ENCODE data around the gene ANKRD52. TPM values are rescaled to one million over a fixed set of nuclear protein-coding genes. Genes with fewer than 3 reads are reported as not detected.

Gene ANKRD52
- polyA plus RNA-seq, 1 experiment: 26.8 TPM

DNA sequence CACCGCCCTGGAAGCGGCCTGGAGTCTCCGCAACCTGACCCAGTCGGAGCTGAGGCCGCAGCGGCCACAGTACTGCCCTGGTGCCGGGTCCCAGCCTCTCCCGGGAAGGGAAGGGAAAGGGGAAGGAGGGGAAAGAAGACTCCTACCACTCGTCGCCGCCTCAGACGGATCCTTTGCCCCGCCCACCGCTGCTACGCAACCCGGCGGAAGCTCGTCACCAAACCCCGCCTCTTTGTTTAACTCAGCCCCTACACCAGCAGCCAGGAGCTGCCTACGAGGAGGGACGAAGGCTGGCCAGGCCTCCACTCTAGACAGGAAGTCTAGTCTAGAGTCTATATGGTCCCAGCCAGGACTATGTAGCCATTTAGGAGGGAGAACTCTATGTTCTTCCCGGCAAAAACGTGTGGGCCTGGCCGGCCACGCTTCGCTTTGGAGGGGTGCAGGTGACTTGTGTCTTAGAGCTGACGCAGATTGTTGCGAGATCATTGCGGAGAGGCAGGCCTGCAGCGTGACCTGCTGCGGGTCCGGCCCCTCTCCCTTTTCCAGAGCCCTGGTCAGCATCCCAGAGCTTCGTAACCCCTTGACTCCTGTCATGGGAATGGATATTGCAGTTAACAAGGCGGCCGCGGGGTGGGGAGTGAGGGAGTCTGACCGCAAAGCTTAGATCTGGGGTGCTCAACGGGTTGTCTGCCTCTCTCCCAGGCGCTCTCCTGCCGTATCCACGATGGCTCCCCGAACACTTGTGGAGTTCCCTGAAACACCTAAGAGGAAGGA lies 36.2 kb downstream of the ANKRD52 start, which contains the start of gene RNF41:
Gene RNF41 (minus strand): TSS at position 166 of the 774 bp plus-strand sequence. CDS start 7,875 bp downstream, outside the sequence.
- CTCF ChIA-PET: interaction anchor here (0.6 to 4.2 kb wide), 20 partner anchors 10 to 270 kb away, joined by 3 to 132 read pairs (median 4); partner anchors contain the start of genes ANKRD52, COQ10A, MYL6B and SMARCC2
- POLR2A ChIA-PET: interaction anchor here (0.8 to 2.2 kb wide), 8 partner anchors 22 to 248 kb away, joined by 3 to 25 read pairs (median 5); partner anchors contain the start of genes CNPY2, ESYT1, RAB5B and SMARCC2

DNA sequence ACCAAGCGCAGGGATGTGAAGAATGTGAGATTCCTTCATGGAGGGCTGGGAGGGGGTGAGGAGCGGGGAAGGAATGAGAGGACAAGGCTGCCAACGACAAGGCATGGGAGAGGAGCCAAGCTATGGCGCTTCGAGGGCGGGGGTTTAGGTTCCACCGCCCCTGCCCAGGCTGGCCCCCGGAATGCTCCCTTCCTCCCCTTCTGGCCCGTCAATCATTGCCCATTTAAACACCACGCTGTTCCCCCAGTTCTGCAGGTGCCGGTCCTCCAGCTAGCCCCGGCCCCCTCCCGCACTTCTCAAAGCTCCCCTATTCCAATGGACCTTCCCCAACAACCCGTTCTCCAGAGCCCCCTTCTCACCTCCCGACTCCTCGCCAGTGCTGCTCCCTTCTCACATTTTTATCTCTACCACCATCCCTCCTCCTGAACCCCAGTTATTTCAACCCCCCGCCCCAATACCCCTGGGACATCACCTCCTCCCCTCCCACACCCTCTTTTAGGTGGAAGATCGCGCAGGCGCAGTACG lies 36.9 kb downstream of the ANKRD52 start:
- Histone ChIP-seq H3K4me3 (ENCODE audit: low read depth, low read length) (peak overlapping the region; percentile 91), H3K36me3 (ENCODE audit: control insufficient read depth, insufficient read depth, low read length) (peaks cover 5% of the 10 kb centered on the region), H3K27me3 (ENCODE audit: control insufficient read depth, insufficient read depth, low read length) (no peaks in the 10 kb centered on the region)
- POLR2A ChIA-PET: interaction anchor here (0.6 to 2.2 kb wide), 11 partner anchors 21 to 247 kb away, joined by 3 to 25 read pairs (median 3); partner anchors contain the start of genes ANKRD52, CNPY2, ESYT1 and RAB5B
- DNase-seq (ENCODE audit: low read depth): no peak
- CTCF ChIA-PET: interaction anchor here (0.7 to 4.2 kb wide), 18 partner anchors 9 to 271 kb away, joined by 3 to 132 read pairs (median 5); partner anchors contain the start of genes ANKRD52, COQ10A, MYL6B and SMARCC2
- TF ChIP-seq, protein P1, sequence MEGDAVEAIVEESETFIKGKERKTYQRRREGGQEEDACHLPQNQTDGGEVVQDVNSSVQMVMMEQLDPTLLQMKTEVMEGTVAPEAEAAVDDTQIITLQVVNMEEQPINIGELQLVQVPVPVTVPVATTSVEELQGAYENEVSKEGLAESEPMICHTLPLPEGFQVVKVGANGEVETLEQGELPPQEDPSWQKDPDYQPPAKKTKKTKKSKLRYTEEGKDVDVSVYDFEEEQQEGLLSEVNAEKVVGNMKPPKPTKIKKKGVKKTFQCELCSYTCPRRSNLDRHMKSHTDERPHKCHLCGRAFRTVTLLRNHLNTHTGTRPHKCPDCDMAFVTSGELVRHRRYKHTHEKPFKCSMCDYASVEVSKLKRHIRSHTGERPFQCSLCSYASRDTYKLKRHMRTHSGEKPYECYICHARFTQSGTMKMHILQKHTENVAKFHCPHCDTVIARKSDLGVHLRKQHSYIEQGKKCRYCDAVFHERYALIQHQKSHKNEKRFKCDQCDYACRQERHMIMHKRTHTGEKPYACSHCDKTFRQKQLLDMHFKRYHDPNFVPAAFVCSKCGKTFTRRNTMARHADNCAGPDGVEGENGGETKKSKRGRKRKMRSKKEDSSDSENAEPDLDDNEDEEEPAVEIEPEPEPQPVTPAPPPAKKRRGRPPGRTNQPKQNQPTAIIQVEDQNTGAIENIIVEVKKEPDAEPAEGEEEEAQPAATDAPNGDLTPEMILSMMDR (IDR thresholded peaks at IDR 0.05; ENCODE audit: insufficient read depth, low read depth, low read length): no peak

More for the DNA sequence above, 36.2 kb downstream of the ANKRD52 start, which contains the start of gene RNF41:
- no peaks in the 10 kb centered on the region for H3K27me3 ChIP-seq (ENCODE audit: control insufficient read depth, insufficient read depth, low read length)
- peaks cover 5% of the 10 kb centered on the region for H3K36me3 ChIP-seq (ENCODE audit: control insufficient read depth, insufficient read depth, low read length)
- TF ChIP-seq, protein P1 (IDR thresholded peaks at IDR 0.05; ENCODE audit: insufficient read depth, low read depth, low read length): no peak
- peak; percentile 91 for DNase-seq (ENCODE audit: low read depth)
- H3K4me3 ChIP-seq (ENCODE audit: low read depth, low read length): peak within 1 kb of the TSS; percentile 91

DNA sequence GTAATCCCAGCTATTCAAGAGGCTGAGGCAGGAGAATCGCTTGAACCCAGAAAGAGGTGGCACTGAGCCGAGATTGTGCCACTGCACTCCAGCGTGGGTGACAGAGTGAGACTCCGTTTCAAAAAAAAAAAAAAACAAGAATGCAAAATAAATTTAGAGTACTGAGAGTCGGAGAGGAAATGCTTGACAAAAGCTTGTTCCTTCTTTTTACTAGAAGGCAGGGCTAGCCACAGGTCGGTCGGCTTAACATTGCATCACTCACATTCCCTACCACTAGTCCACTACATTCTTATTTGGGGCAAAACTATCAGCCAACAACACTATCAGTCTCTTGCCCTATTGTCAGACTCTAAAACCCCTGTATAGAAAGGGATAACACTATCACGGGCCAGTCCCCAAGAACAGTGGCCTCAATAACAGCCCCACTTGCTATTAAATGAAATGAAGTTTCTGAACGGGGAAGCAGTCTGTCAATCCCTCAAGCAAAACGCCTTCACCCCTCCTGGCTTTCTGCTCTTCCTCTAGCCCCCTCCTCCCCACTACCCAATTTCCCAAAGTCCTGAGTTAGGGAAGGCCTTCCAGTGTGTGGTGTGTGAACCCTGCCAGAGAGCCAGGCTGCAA lies 37.5 kb downstream of the ANKRD52 start:
- no peak for DNase-seq (ENCODE audit: low read depth)
- TF ChIP-seq, protein P1 (IDR thresholded peaks at IDR 0.05; ENCODE audit: insufficient read depth, low read depth, low read length): no peak
- ChIA-PET POLR2A (interaction anchor here (0.6 to 1.6 kb wide), 6 partner anchors 21 to 139 kb away, joined by 3 to 25 read pairs (median 3); partner anchors contain the start of genes ANKRD52, ESYT1, SMARCC2 and STAT2), CTCF (interaction anchor here (0.7 to 4.2 kb wide), 11 partner anchors 9 to 271 kb away, joined by 3 to 132 read pairs (median 9); partner anchors contain the start of genes ANKRD52, MYL6B, SMARCC2 and ZC3H10)
- Histone ChIP-seq H3K36me3 (ENCODE audit: control insufficient read depth, insufficient read depth, low read length) (peaks cover 4% of the 10 kb centered on the region), H3K4me3 (ENCODE audit: low read depth, low read length) (peak overlapping the region; percentile 91), H3K27me3 (ENCODE audit: control insufficient read depth, insufficient read depth, low read length) (no peaks in the 10 kb centered on the region)

DNA sequence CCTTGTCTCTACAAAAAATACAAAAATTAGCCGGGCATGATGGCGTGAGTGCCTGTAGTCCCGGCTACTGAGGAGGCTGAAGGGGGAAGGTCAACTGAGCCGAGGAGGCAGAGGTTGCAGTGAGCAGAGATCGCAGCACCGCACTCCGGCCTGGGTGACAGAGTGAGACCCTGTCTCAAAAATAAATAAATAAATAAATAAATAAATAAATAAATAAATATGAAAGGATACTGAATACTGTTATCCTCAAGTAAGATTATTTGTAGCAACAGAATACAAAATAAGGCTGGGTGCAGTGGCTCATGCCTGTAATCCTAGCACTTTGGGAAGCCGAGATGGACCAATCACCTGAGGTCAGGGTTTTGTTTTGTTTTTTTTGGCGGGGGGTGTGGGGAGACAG lies 38.3 kb downstream of the ANKRD52 start:
- CTCF ChIA-PET: interaction anchor here (2.8 to 4.2 kb wide), 4 partner anchors 12 to 101 kb away, joined by 14 to 132 read pairs (median 33); partner anchors contain the start of genes SMARCC2 and ZC3H10
- TF ChIP-seq, protein P1 (IDR thresholded peaks at IDR 0.05; ENCODE audit: insufficient read depth, low read depth, low read length): no peak
- H3K27me3 ChIP-seq (ENCODE audit: control insufficient read depth, insufficient read depth, low read length): no peaks in the 10 kb centered on the region
- peak overlapping the region; percentile 91 for H3K4me3 ChIP-seq (ENCODE audit: low read depth, low read length)
- DNase-seq (ENCODE audit: low read depth): no peak
- POLR2A ChIA-PET: no interaction called here
- peaks cover 5% of the 10 kb centered on the region for H3K36me3 ChIP-seq (ENCODE audit: control insufficient read depth, insufficient read depth, low read length)

Data from BJ (cell line).